Pancreas (tissue), 10 donors: Measurements from ENCODE around the gene SEC63. TPM values are rescaled to one million over a fixed set of nuclear protein-coding genes. Genes with fewer than 3 reads are reported as not detected.
A peak's percentile ranks its signal among the peaks of the same experiment; 100 is the strongest.
"Not testable (repeated sequence)": the region's sequence is repeated elsewhere in the genome, so short reads cannot be mapped to it uniquely, and the experiment has no call there.

ENCODE experiments used
- ATAC-seq, 4 donors: fragments of 200-7000 bp; cut with Tn5 transposase; one replicate each; pipeline versions ENCODE4 v1.8.0 to v1.9.1; 2020; ENCODE audit warnings: mild to moderate bottlenecking in 4 of 4, moderate library complexity in 4 of 4
- DNase-seq, 6 donors: peaks; one replicate each; pipeline ENCODE4 v3.0.0-alpha.2; 2020
- FAIRE-seq: peaks from 2 replicates; lab custom pipeline; 2012; peaks lifted over from hg19 to GRCh38; lab: Jason Lieb, UNC
- H3K27ac ChIP-seq, 4 donors: fragments of 200-600 bp; sonication (generic); 1 replicate in 3 of 4; 2 replicates in 1 of 4; pipeline versions ENCODE4 v1.5.0 to v1.8.0; 2020
- H3K27me3 ChIP-seq, 4 donors: fragments of 200-600 bp; one replicate each; pipeline ENCODE4 v1.8.0; 2021
- H3K36me3 ChIP-seq, 3 donors: fragments of 200-600 bp; sonication (generic) in 1 of 3; one replicate each; pipeline versions ENCODE4 v1.5.0 to v1.8.0; 2020 to 2021
- H3K4me1 ChIP-seq, 3 donors: fragments of 200-600 bp; one replicate each; pipeline ENCODE4 v1.8.0; 2021
- H3K4me3 ChIP-seq, 4 donors: fragments of 200-600 bp; sonication (generic) in 2 of 4; one replicate each; pipeline versions ENCODE4 v1.5.0 to v1.8.0; 2020 to 2021
- H3K9me3 ChIP-seq, 4 donors: fragments of 200-600 bp; one replicate each; pipeline ENCODE4 v1.8.0; 2021
- CTCF ChIP-seq, 4 donors: fragments of 200-600 bp; sonication (generic) in 3 of 4; IDR thresholded peaks; one replicate each; pipeline versions ENCODE4 v1.5.0 to v1.8.0; 2021; ENCODE audit warnings: antibody characterized with exemption in 4 of 4
- WGBS, 2 donors: extraction: QIAGEN DNeasy Blood & Tissue Kit; methylation state at CpG; one replicate each; pipeline ENCODE4 v1.1.7; 2013; 5-methylcytosine and 5-hydroxymethylcytosine counted together
- intact Hi-C, 3 donors: fragments of 100-400 bp; cut with DNase I; formaldehyde crosslinking; loops; one replicate each; pipeline versions ENCODE4 v1.11.1 to v1.14.2; 2022
- polyA plus RNA-seq, 2 donors: library from polyadenylated mRNA; stranded (reverse); fragments of 200-250 nt; gene quantifications; one replicate each; pipeline ENCODE4 v1.2.3, GENCODE V29; 2013
- total RNA-seq, 6 donors: library from RNA; stranded (reverse); fragmentation: NEBNext Ultra II Directional in 4 of 6; extraction: Animal tissue kit (Norgen Biotek cat#: 25700) in 4 of 6; gene quantifications; one replicate each; pipeline versions ENCODE4 v1.2.1 to v1.2.4, GENCODE V29; 2021 to 2023
- donor health status: healthy with polysubstance abuse.
- donor health status: DM: no; HTN: no; CAD: no; lungs with moderate emphysema.
- donor health status: DM: no; HTN: no; CAD: no.
- donor health status: control.
- donor health status: control.
- donor health status: Bipolar disorder and iron deficiency.
- donor health status: DM: yes; HTN: yes; CAD: no.
- donor health status: DM: no; HTN: no; CAD: no.
- donor health status: DM: no; HTN: no; CAD: no.
- donor health status: DM: yes; HTN: yes; CAD: no.

The SEC63 gene
- total and polyA plus RNA-seq, 8 donors = 34.4 to 146 (median 115) TPM

GRCh38 chr6:107956181-107956580 lies 1.8 kb downstream of the SEC63 start:
- intact Hi-C loops = no loop called here
- TF ChIP-seq CTCF (IDR thresholded peaks at IDR 0.05) = no peak
- H3K27ac ChIP-seq = peak overlapping the region in 1 of 4 donors; percentile 91

GRCh38 chr6:107953858-107954414 lies 4.1 kb downstream of the SEC63 start:
- FAIRE-seq, H3K27me3 ChIP-seq, ATAC-seq, H3K9me3 ChIP-seq, H3K36me3 ChIP-seq, intact Hi-C loops, H3K27ac ChIP-seq, DNase-seq: not testable (repeated sequence)
- Histone ChIP-seq H3K4me3 (peak overlapping the region in 1 of 4 donors; percentile 17), H3K4me1 (peaks cover 11 to 41% (median 24%) of the 10 kb centered on the region in 3 donors)
- 46 to 48% methylated on average over 12 to 17 of the region's 19 CpGs for WGBS, 2 donors

More at GRCh38 chr6:107956181-107956580, 1.8 kb downstream of the SEC63 start:
- WGBS, 2 donors = 15 to 22% methylated on average over 2 of the region's 2 CpGs
- DNase-seq (no peak), FAIRE-seq (no peak), ATAC-seq (no peak)
- Histone ChIP-seq H3K27me3 (no peaks in the 10 kb centered on the region), H3K4me1 (peaks cover 2 to 21% (median 3%) of the 10 kb centered on the region in 3 donors), H3K9me3 (no peaks in the 10 kb centered on the region), H3K4me3 (peak overlapping the region in 3 of 4 donors; percentile 5 to 97 (median 87)), H3K36me3 (no peaks in the 10 kb centered on the region)

GRCh38 chr6:107943626-107944439 lies 14.2 kb downstream of the SEC63 start:
- TF ChIP-seq CTCF (IDR thresholded peaks at IDR 0.05) = no peak
- intact Hi-C loops = no loop called here
- WGBS, 2 donors = 49 to 57% methylated on average over 6 of the region's 6 CpGs
- H3K27ac ChIP-seq = no peak overlapping the region
- ATAC-seq (no peak), DNase-seq (no peak), FAIRE-seq (no peak)
- H3K4me3 ChIP-seq = no peak overlapping the region
- H3K9me3 ChIP-seq = no peaks in the 10 kb centered on the region
- H3K4me1 ChIP-seq = peaks cover 0 to 38% (median 26%) of the 10 kb centered on the region in 3 donors
- H3K36me3 ChIP-seq = no peaks in the 10 kb centered on the region
- H3K27me3 ChIP-seq = no peaks in the 10 kb centered on the region

GRCh38 chr6:107942142-107942541 lies 15.9 kb downstream of the SEC63 start:
- TF ChIP-seq CTCF (IDR thresholded peaks at IDR 0.05) = no peak
- Histone ChIP-seq H3K9me3 (no peaks in the 10 kb centered on the region), H3K4me3 (no peak overlapping the region), H3K27ac (peak overlapping the region in 1 of 4 donors; percentile 34), H3K27me3 (no peaks in the 10 kb centered on the region), H3K36me3 (no peaks in the 10 kb centered on the region), H3K4me1 (peaks cover 0 to 36% (median 25%) of the 10 kb centered on the region in 3 donors)
- peak; percentile 28 to 65 (median 38) for ATAC-seq
- no peak for DNase-seq
- intact Hi-C loops = no loop called here
- WGBS, 2 donors = 20 to 28% methylated on average over 4 of the region's 4 CpGs
- FAIRE-seq = no peak

GRCh38 chr6:107941627-107942026 lies 16.4 kb downstream of the SEC63 start:
- peak; percentile 44 to 70 (median 62) for ATAC-seq
- H3K27me3 ChIP-seq = no peaks in the 10 kb centered on the region
- H3K4me3 ChIP-seq = no peak overlapping the region
- no peak for FAIRE-seq
- DNase-seq = no peak
- no peaks in the 10 kb centered on the region for H3K36me3 ChIP-seq
- H3K27ac ChIP-seq = peak overlapping the region in 1 of 4 donors; percentile 34
- H3K9me3 ChIP-seq = no peaks in the 10 kb centered on the region
- H3K4me1 ChIP-seq = peaks cover 0 to 36% (median 25%) of the 10 kb centered on the region in 3 donors
- intact Hi-C loops = no loop called here
- TF ChIP-seq CTCF (IDR thresholded peaks at IDR 0.05) = no peak
- 50 to 53% methylated on average over 6 of the region's 6 CpGs for WGBS, 2 donors
